Dermis lymphatic vessel endothelial cell (primary cell): ENCODE results near the gene F10. TPM values are rescaled to one million over a fixed set of nuclear protein-coding genes. Genes with fewer than 3 reads are reported as not detected.

Experiments used
- total RNA-seq: library from RNA; depleted of rRNA; stranded (reverse); fragments of >200 nt; gene quantifications from 2 replicates; pipeline ENCODE4 v1.2.1, GENCODE V29; 2014

F10 gene
- total RNA-seq = under 0.01 TPM in 1 of 2 replicates, not detected in the other

DNA sequence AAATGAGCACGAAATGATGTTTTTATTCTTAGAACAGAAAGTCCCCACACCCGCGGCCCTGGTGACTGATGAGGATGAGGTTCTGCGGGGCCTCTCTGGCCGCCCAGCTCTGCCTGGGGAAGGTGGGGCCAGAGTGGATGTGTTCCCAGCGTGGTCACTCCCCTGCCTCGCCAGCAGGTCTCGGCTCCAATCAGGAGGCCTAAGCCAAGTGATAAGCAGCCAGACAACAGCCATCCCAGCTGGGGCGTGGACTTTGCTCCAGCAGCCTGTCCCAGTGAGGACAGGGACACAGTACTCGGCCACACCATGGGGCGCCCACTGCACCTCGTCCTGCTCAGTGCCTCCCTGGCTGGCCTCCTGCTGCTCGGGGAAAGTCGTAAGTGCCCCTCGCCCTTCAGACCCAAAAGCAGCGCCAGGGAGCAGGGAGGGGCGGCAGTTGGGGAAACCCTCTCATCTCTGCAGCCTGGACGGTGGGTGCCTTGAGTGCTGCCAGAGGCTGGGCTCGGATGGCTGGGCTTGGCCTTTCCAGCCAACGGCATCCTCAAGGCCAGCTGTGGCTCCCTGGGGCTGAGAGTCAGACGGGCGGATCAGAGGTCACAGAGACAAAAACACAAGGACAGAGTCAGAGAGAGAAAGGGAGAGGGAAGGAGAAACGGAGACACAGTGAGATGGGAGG is at the start of gene F10:
F10 (plus strand) TSS at position 250 of the 676 bp plus-strand sequence; CDS start at position 307, 57 bp downstream.

DNA sequence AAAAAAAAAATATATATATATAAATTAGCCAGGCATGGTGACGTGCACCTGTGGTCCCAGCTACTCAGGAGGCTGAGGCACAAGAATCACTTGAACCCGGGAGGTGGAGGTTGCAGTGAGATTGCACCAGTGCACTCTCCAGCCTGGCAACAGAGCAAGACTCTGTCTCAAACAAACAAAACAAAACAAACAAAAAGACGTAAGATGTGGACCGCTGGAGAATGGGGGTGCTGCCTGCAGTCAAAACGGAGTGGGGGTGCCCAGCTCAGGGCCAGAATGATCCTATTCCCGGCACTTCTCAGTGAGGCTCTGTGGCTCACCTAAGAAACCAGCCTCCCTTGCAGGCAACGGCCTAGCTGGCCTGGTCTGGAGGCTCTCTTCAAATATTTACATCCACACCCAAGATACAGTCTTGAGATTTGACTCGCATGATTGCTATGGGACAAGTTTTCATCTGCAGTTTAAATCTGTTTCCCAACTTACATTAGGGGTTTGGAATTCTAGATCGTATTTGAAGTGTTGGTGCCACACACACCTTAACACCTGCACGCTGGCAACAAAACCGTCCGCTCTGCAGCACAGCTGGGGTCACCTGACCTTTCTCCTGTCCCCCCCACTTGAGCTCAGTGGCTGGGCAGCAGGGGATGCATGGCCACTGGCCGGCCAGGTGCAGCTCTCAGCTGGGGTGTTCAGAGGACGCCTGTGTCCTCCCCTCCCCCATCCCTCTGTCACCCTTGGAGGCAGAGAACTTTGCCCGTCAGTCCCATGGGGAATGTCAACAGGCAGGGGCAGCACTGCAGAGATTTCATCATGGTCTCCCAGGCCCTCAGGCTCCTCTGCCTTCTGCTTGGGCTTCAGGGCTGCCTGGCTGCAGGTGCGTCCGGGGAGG is 17.3 kb upstream of the F10 start, which contains the start of gene F7:
F7 (plus strand) TSS at position 760 of the 889 bp plus-strand sequence; CDS start at position 811, 51 bp downstream.

DNA sequence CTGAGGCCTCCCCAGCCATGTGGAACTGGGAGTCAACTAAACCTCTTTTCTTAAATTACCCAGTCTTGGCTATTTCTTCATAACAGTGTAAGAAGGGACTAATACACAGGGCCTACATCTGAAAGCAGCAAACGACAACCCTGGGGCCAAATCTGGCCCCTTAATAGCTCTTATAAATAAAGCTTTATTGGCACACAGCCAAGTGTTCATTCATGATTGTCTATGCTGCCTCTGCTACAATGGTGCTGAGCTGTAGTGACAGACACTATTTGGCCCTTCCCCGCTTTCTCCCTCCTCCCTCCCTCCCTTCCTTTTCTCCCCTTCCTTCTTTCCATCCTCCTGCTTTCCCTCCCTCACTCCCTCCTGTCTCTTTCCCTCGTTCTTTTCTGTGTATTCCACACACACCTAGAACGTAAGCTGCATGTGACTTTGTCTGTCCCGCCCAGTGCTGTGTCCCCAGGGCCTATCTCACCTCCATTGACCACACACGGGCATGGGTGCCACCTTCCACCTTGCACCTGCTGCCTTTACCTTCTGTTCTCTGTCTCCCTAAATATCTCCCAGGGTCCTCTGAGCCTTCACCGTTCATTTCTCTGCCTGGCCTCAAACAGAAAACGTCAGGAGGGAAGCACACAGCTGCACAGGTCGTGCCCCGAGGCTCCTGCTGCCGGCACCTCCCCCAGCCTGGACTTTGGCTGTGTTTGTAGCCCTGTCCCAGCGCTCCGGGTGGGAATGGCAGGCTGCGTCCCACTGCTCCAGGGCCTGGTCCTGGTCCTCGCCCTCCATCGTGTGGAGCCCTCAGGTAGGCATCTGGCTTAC is 35.5 kb downstream of the F10 start, which contains the start of gene PROZ:
PROZ (plus strand) TSS at position 720 of the 819 bp plus-strand sequence; CDS start at position 733, 13 bp downstream.

Other genes starting within 250 kb of the F10 start
- 10.4 and 11.5 TPM in 2 replicates for gene MCF2L, start 153.6 kb upstream of the F10 start, total RNA-seq
- gene F7, start 17.0 kb upstream of the F10 start, total RNA-seq = not detected in 2 replicates
- gene PROZ, start 35.8 kb downstream of the F10 start, total RNA-seq = not detected in 2 replicates
- gene PCID2, start 85.9 kb downstream of the F10 start, total RNA-seq = 54.8 and 55.3 TPM in 2 replicates
- 91.0 and 110 TPM in 2 replicates for gene CUL4A, start 86.8 kb downstream of the F10 start, total RNA-seq
- 206 and 249 TPM in 2 replicates for gene LAMP1, start 174.4 kb downstream of the F10 start, total RNA-seq
- gene GRTP1, start 241.3 kb downstream of the F10 start, total RNA-seq = 0.34 and 0.43 TPM in 2 replicates